PFSK-1 (cell line): Measurements from ENCODE around the gene AKAP6.

ENCODE experiments used
- FOXP2 ChIP-seq: optimal IDR thresholded peaks from 2 replicates; pipeline ENCODE3; 2011; ENCODE audit warnings: borderline replicate concordance, control low read depth, inconsistent platforms; ENCODE audit not compliant: insufficient read depth; ENCODE audit errors: extremely low read length, extremely low read depth
- REST ChIP-seq, 2 experiments: IDR thresholded peaks; 2 replicates each; pipeline versions ENCODE4 v1.6.1 to v1.8.0; 2011 to 2012; ENCODE audit warnings: low read depth in 2 of 2, low read length in 2 of 2, control low read depth in 1 of 2, inconsistent platforms in 1 of 2, mild to moderate bottlenecking in 1 of 2, moderate library complexity in 1 of 2; ENCODE audit not compliant: insufficient read depth in 1 of 2
- SIN3A ChIP-seq: IDR thresholded peaks from 2 replicates; pipeline ENCODE4 v1.6.1; 2012; ENCODE audit warnings: mild to moderate bottlenecking, low read length, moderate library complexity, borderline replicate concordance; ENCODE audit not compliant: insufficient read depth

GRCh38 chr14:32639208-32639607 is 310.1 kb downstream of the AKAP6 start:
- no peak for TF ChIP-seq REST (IDR thresholded peaks at IDR 0.05; ENCODE audit: insufficient read depth in 1 of 2, low read depth in 2 of 2, low read length in 2 of 2)
- TF ChIP-seq FOXP2: no peak
- TF ChIP-seq SIN3A: no peak
